ENCODE measurements around the gene MAP3K6.

- no peak for TF ChIP-seq CTCF (IDR thresholded peaks at IDR 0.05)
- TF ChIP-seq POLR2A (IDR thresholded peaks at IDR 0.05), result no peak
Observed at GRCh38 chr1:27414091-27414490, 47.3 kb upstream of the MAP3K6 start.
